Endothelial cell of umbilical vein (primary cell): ENCODE data around the gene CDC45. TPM values are rescaled to one million over a fixed set of nuclear protein-coding genes. Genes with fewer than 3 reads are reported as not detected.

Experiments
- BruUV-seq: library from RNA; stranded (reverse); fragments of 400-500 nt; replicated peaks from 2 replicates; lab custom pipeline; 2021; lab: Mats Ljungman, UMichigan
- CTCF ChIA-PET: fragments of 300-600, 350-600 bp; sonication (Branson Sonifier 250); formaldehyde crosslinking; loops from one replicate; lab custom pipeline; 2021; ENCODE audit warnings: antibody characterized with exemption, inconsistent platforms; lab: Charles Lee
- POLR2A ChIA-PET: fragments of 300-600, 350-600 bp; sonication (Branson Sonifier 250); formaldehyde crosslinking; loops from one replicate; lab custom pipeline; 2021; ENCODE audit warnings: antibody characterized with exemption, inconsistent platforms; lab: Charles Lee
- DNase-seq: peaks from one replicate; pipeline ENCODE4 v3.0.0-alpha.2; 2011; ENCODE audit warnings: low read depth, low spot score
- FAIRE-seq: peaks from 2 replicates; lab custom pipeline; 2011; peaks lifted over from hg19 to GRCh38; lab: Jason Lieb, UNC
- H2AFZ ChIP-seq: 2 replicates; pipeline ENCODE4 v1.6.0; 2012; ENCODE audit warnings: low read depth, low read length, control low read depth, inconsistent platforms
- H3K27ac ChIP-seq: 2 replicates; pipeline ENCODE4 v1.5.1; 2011; ENCODE audit warnings: low read depth, mild to moderate bottlenecking, control low read depth, low read length, moderate library complexity; ENCODE audit not compliant: insufficient read depth
- H3K27me3 ChIP-seq, 2 experiments: 2 replicates each; pipeline versions ENCODE4 v1.6.0 to v1.6.1; 2011; ENCODE audit warnings: low read length in 2 of 2, mixed read lengths in 1 of 2; ENCODE audit not compliant: control insufficient read depth in 2 of 2, insufficient read depth in 2 of 2
- H3K36me3 ChIP-seq, 2 experiments: 2 replicates in 1 of 2; 3 replicates in 1 of 2; pipeline ENCODE4 v1.5.1; 2011; ENCODE audit warnings: low read length in 2 of 2, mild to moderate bottlenecking in 1 of 2, moderate library complexity in 1 of 2; ENCODE audit not compliant: control insufficient read depth in 2 of 2, insufficient read depth in 2 of 2; ENCODE audit errors: extremely low read depth in 1 of 2
- H3K4me1 ChIP-seq: 3 replicates; pipeline ENCODE4 v1.5.1; 2011; ENCODE audit warnings: mild to moderate bottlenecking, low read length; ENCODE audit not compliant: control insufficient read depth, insufficient read depth; ENCODE audit errors: extremely low read depth
- H3K4me2 ChIP-seq: 2 replicates; pipeline ENCODE4 v1.6.1; 2011; ENCODE audit warnings: low read length, control low read depth, mixed read lengths; ENCODE audit not compliant: insufficient read depth
- H3K4me3 ChIP-seq, 3 experiments: fragments of 200-600 bp in 1 of 3; sonication (generic), shearing (Covaris generic) in 1 of 3; replicated peaks in 1 of 3; 2 replicates each; pipeline ENCODE4 v1.5.1; 2011 to 2016; ENCODE audit warnings: control low read depth in 3 of 3, low read length in 3 of 3, mild to moderate bottlenecking in 2 of 3, inconsistent platforms in 1 of 3, low read depth in 1 of 3, moderate library complexity in 1 of 3; ENCODE audit not compliant: insufficient read depth in 1 of 3
- H3K79me2 ChIP-seq: 2 replicates; pipeline ENCODE4 v1.6.0; 2012; ENCODE audit warnings: low read length, inconsistent platforms; ENCODE audit not compliant: control insufficient read depth, insufficient read depth
- H3K9ac ChIP-seq: replicated peaks from 2 replicates; pipeline ENCODE3; 2011; ENCODE audit warnings: low read length, control low read depth; ENCODE audit not compliant: insufficient read depth; ENCODE audit errors: extremely low read depth
- H3K9me1 ChIP-seq: replicated peaks from 3 replicates; pipeline ENCODE4 v1.6.0; 2011; ENCODE audit warnings: mild to moderate bottlenecking, low read length; ENCODE audit not compliant: control insufficient read depth, insufficient read depth; ENCODE audit errors: extremely low read depth
- H3K9me3 ChIP-seq: replicated peaks from 2 replicates; pipeline ENCODE4 v1.5.1; 2012; ENCODE audit warnings: low read length, inconsistent platforms; ENCODE audit not compliant: control insufficient read depth, insufficient read depth
- H4K20me1 ChIP-seq: replicated peaks from 2 replicates; pipeline ENCODE3; 2011; ENCODE audit warnings: mild to moderate bottlenecking, low read length; ENCODE audit not compliant: control insufficient read depth, insufficient read depth; ENCODE audit errors: extremely low read depth
- EZH2 ChIP-seq: IDR thresholded peaks from 2 replicates; pipeline ENCODE4 v1.6.1; 2012; ENCODE audit warnings: borderline replicate concordance, low read depth, mild to moderate bottlenecking, moderate library complexity, low read length, inconsistent platforms; ENCODE audit not compliant: severe bottlenecking
- FOS ChIP-seq: IDR thresholded peaks from 2 replicates; pipeline ENCODE4 v1.6.1; 2011; ENCODE audit warnings: mild to moderate bottlenecking, low read length, moderate library complexity, borderline replicate concordance; ENCODE audit not compliant: insufficient read depth
- GATA2 ChIP-seq: IDR thresholded peaks from 2 replicates; pipeline ENCODE4 v1.7.0; 2011; ENCODE audit warnings: low read depth, mild to moderate bottlenecking, moderate library complexity, mixed read lengths, low read length; ENCODE audit not compliant: insufficient read length, insufficient read depth
- JUN ChIP-seq: IDR thresholded peaks from 2 replicates; pipeline ENCODE4 v1.6.1; 2011; ENCODE audit warnings: borderline replicate concordance, low read depth; ENCODE audit not compliant: insufficient read length, insufficient read depth
- MYC ChIP-seq: IDR thresholded peaks from one replicate; pipeline ENCODE4 v1.6.1; 2011; ENCODE audit warnings: mild to moderate bottlenecking, low read depth, low read length
- POLR2A ChIP-seq: IDR thresholded peaks from 2 replicates; pipeline ENCODE4 v1.6.1; 2012; ENCODE audit warnings: low read depth, mild to moderate bottlenecking, control low read depth, low read length
- POLR2AphosphoS5 ChIP-seq: IDR thresholded peaks from 2 replicates; pipeline ENCODE4 v1.6.1; 2012; ENCODE audit warnings: low read depth, mild to moderate bottlenecking, control low read depth, low read length, moderate library complexity; ENCODE audit not compliant: insufficient read depth
- dilution Hi-C: fragments of 300-500 bp; cut with MboI; formaldehyde crosslinking; loops from one replicate; pipeline ENCODE4 v1.15.0; 2019; ENCODE audit warnings: low sequenced_read_pairs; ENCODE audit not compliant: extremely low pct_ligation_motif_present
- intact Hi-C: fragments of 100-400 bp; cut with micrococcal nuclease; formaldehyde crosslinking; loops from one replicate; pipeline ENCODE4 v1.10.0; 2022
- polyA plus RNA-seq, 4 experiments: library from polyadenylated mRNA; depleted of rRNA in 3 of 4; stranded (reverse) in 3 of 4; unstranded in 1 of 4; fragments of >200 nt; gene quantifications; 2 replicates each; pipeline versions ENCODE4 v1.2.1 to v1.2.3, GENCODE V29; 2011 to 2012; ENCODE audit warnings: missing spikeins in 1 of 4
- total RNA-seq: library from RNA; stranded (reverse); gene quantifications from 2 replicates; pipeline ENCODE4 v1.2.3, GENCODE V29; 2021
- TF ChIP-seq, protein P1 (sequence below), 2 donors: IDR thresholded peaks; 1 replicate in 1 of 2; 2 replicates in 1 of 2; pipeline ENCODE4 v1.5.1; 2011; ENCODE audit warnings: low read length in 2 of 2, mild to moderate bottlenecking in 2 of 2, moderate library complexity in 2 of 2, control low read depth in 1 of 2, inconsistent platforms in 1 of 2, low read depth in 1 of 2; ENCODE audit not compliant: insufficient read depth in 1 of 2; ENCODE audit errors: extremely low read depth in 1 of 2
- TF ChIP-seq, protein P2 (sequence below): IDR thresholded peaks from 2 replicates; pipeline ENCODE4 v1.6.1; 2011; ENCODE audit not compliant: insufficient read depth, insufficient read length

Gene CDC45
- total and polyA plus RNA-seq, 2 donors (not counting 3 experiments of a cell fraction or from before 2014, with no cell fraction given) = 36.6 to 40.6 TPM

GRCh38 chr22:19550382-19550781 lies 70.7 kb downstream of the CDC45 start:
- Histone ChIP-seq H3K9ac (no peak overlapping the region), H3K4me1 (peaks cover 7% of the 10 kb centered on the region), H3K27me3 (no peaks in the 10 kb centered on the region), H3K79me2 (no peaks in the 10 kb centered on the region), H4K20me1 (no peaks in the 10 kb centered on the region), H2AFZ (no peak overlapping the region), H3K9me1 (no peaks in the 10 kb centered on the region), H3K36me3 (no peaks in the 10 kb centered on the region), H3K9me3 (no peaks in the 10 kb centered on the region), H3K4me2 (no peak overlapping the region), H3K4me3 (no peak overlapping the region), H3K27ac (no peak overlapping the region)
- POLR2A ChIA-PET = no interaction called here
- intact Hi-C loops = no loop called here
- FAIRE-seq (no peak), DNase-seq (no peak)
- no TSS peak for BruUV-seq
- CTCF ChIA-PET = interaction anchor here (1.1 to 1.3 kb wide), 3 partner anchors 17 to 54 kb away, joined by 3 to 4 read pairs (median 3); no protein-coding TSS in a partner anchor
- TF ChIP-seq, protein P1, sequence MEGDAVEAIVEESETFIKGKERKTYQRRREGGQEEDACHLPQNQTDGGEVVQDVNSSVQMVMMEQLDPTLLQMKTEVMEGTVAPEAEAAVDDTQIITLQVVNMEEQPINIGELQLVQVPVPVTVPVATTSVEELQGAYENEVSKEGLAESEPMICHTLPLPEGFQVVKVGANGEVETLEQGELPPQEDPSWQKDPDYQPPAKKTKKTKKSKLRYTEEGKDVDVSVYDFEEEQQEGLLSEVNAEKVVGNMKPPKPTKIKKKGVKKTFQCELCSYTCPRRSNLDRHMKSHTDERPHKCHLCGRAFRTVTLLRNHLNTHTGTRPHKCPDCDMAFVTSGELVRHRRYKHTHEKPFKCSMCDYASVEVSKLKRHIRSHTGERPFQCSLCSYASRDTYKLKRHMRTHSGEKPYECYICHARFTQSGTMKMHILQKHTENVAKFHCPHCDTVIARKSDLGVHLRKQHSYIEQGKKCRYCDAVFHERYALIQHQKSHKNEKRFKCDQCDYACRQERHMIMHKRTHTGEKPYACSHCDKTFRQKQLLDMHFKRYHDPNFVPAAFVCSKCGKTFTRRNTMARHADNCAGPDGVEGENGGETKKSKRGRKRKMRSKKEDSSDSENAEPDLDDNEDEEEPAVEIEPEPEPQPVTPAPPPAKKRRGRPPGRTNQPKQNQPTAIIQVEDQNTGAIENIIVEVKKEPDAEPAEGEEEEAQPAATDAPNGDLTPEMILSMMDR (IDR thresholded peaks at IDR 0.05; ENCODE audit: extremely low read depth in 1 of 2, insufficient read depth in 1 of 2, low read depth in 1 of 2, low read length in 2 of 2) = no peak
- TF ChIP-seq POLR2A (no peak), JUN (no peak), GATA2 (no peak), EZH2 (no peak), FOS (no peak), POLR2AphosphoS5 (no peak), MYC (no peak)
- TF ChIP-seq, protein P2, sequence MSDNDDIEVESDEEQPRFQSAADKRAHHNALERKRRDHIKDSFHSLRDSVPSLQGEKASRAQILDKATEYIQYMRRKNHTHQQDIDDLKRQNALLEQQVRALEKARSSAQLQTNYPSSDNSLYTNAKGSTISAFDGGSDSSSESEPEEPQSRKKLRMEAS = no peak
- dilution Hi-C loops = no loop called here
